DND-41 (cell line): Measurements from ENCODE around the gene MAGI1.

Experiments
- ATAC-seq: fragments of 200-7000 bp; cut with Tn5 transposase; 3 replicates; pipeline ENCODE4 v1.9.1; 2021; ENCODE audit warnings: low read depth; ENCODE audit not compliant: insufficient read depth
- DNase-seq: peaks from one replicate; pipeline ENCODE4 v3.0.0-alpha.2; 2020
- H2AFZ ChIP-seq: 2 replicates; pipeline ENCODE4 v1.6.0; 2012; ENCODE audit warnings: low read depth, low read length
- H3K27ac ChIP-seq: 2 replicates; pipeline ENCODE4 v1.5.1; 2012; ENCODE audit warnings: low read length, inconsistent platforms
- H3K27me3 ChIP-seq: fragments of 200-600 bp; sonication (generic); 2 replicates; pipeline ENCODE4 v1.6.0; 2012; ENCODE audit warnings: low read length, mild to moderate bottlenecking, inconsistent platforms; ENCODE audit not compliant: insufficient read depth, poor library complexity
- H3K36me3 ChIP-seq: 2 replicates; pipeline ENCODE4 v1.5.1; 2012; ENCODE audit warnings: low read length, inconsistent platforms; ENCODE audit not compliant: insufficient read depth
- H3K4me1 ChIP-seq: 2 replicates; pipeline ENCODE4 v1.5.1; 2012; ENCODE audit warnings: mild to moderate bottlenecking, low read length; ENCODE audit not compliant: insufficient read depth
- H3K4me2 ChIP-seq: 2 replicates; pipeline ENCODE4 v1.6.0; 2012; ENCODE audit warnings: mild to moderate bottlenecking, moderate library complexity, low read length, inconsistent platforms; ENCODE audit not compliant: insufficient read depth
- H3K4me3 ChIP-seq, 2 experiments: fragments of 200-600 bp in 1 of 2; shearing (Covaris generic) in 1 of 2; 2 replicates each; pipeline ENCODE4 v1.5.1; 2012 to 2016; ENCODE audit warnings: inconsistent platforms in 2 of 2, low read length in 2 of 2, mild to moderate bottlenecking in 2 of 2, low read depth in 1 of 2, moderate library complexity in 1 of 2
- H3K79me2 ChIP-seq: 2 replicates; pipeline ENCODE4 v1.6.0; 2012; ENCODE audit warnings: low read length, inconsistent platforms; ENCODE audit not compliant: insufficient read depth
- H3K9ac ChIP-seq: 2 replicates; pipeline ENCODE4 v1.6.0; 2012; ENCODE audit warnings: low read depth, mild to moderate bottlenecking, inconsistent platforms, low read length, moderate library complexity
- H3K9me3 ChIP-seq: 2 replicates; pipeline ENCODE4 v1.5.1; 2012; ENCODE audit warnings: low read length, moderate library complexity, mild to moderate bottlenecking, inconsistent platforms; ENCODE audit not compliant: insufficient read depth, severe bottlenecking
- H4K20me1 ChIP-seq: 2 replicates; pipeline ENCODE4 v1.6.0; 2012; ENCODE audit warnings: low read length; ENCODE audit not compliant: insufficient read depth
- CTCF ChIP-seq: IDR thresholded peaks from 2 replicates; pipeline ENCODE4 v1.5.1; 2012; ENCODE audit warnings: borderline replicate concordance, low read length, moderate library complexity, mild to moderate bottlenecking; ENCODE audit not compliant: poor library complexity, severe bottlenecking; ENCODE audit errors: extremely low read depth
- EZH2 ChIP-seq: IDR thresholded peaks from 3 replicates; pipeline ENCODE4 v1.6.1; 2012; ENCODE audit warnings: borderline replicate concordance, low read depth, mild to moderate bottlenecking, moderate library complexity, low read length, inconsistent platforms; ENCODE audit not compliant: severe bottlenecking

MAGI1 gene

GRCh38 chr3:65848024-65848423, 190.7 kb downstream of the MAGI1 start:
- H3K4me2 ChIP-seq: no peak overlapping the region
- ATAC-seq: no peak
- TF ChIP-seq EZH2: no peak
- TF ChIP-seq CTCF: no peak
- H3K4me1 ChIP-seq: no peaks in the 10 kb centered on the region
- no peak for DNase-seq
- no peak overlapping the region for H3K4me3 ChIP-seq
- no peak overlapping the region for H3K27ac ChIP-seq
- no peak overlapping the region for H3K9ac ChIP-seq
- H4K20me1 ChIP-seq: no peaks in the 10 kb centered on the region
- H3K79me2 ChIP-seq: no peaks in the 10 kb centered on the region
- no peaks in the 10 kb centered on the region for H3K36me3 ChIP-seq
- H3K9me3 ChIP-seq: no peaks in the 10 kb centered on the region
- H2AFZ ChIP-seq: no peak overlapping the region
- H3K27me3 ChIP-seq: no peaks in the 10 kb centered on the region

- no peak overlapping the region for H3K27ac ChIP-seq
- no peaks in the 10 kb centered on the region for H3K9me3 ChIP-seq
- no peaks in the 10 kb centered on the region for H4K20me1 ChIP-seq
- TF ChIP-seq CTCF (no peak), EZH2 (no peak)
- no peak overlapping the region for H2AFZ ChIP-seq
- DNase-seq (no peak), ATAC-seq (no peak)
- H3K4me1 ChIP-seq: no peaks in the 10 kb centered on the region
- no peaks in the 10 kb centered on the region for H3K27me3 ChIP-seq
- H3K4me3 ChIP-seq: no peak overlapping the region
- no peak overlapping the region for H3K9ac ChIP-seq
- H3K4me2 ChIP-seq: no peak overlapping the region
- no peaks in the 10 kb centered on the region for H3K36me3 ChIP-seq
- H3K79me2 ChIP-seq: no peaks in the 10 kb centered on the region
Observed at GRCh38 chr3:65846936-65847335, 191.8 kb downstream of the MAGI1 start.

GRCh38 chr3:65844370-65844769, 194.3 kb downstream of the MAGI1 start:
- Histone ChIP-seq H3K36me3 (no peaks in the 10 kb centered on the region), H4K20me1 (no peaks in the 10 kb centered on the region), H3K4me3 (no peak overlapping the region), H3K4me2 (no peak overlapping the region), H3K9ac (no peak overlapping the region), H3K79me2 (no peaks in the 10 kb centered on the region), H3K27me3 (no peaks in the 10 kb centered on the region), H3K27ac (no peak overlapping the region), H2AFZ (no peak overlapping the region), H3K9me3 (no peaks in the 10 kb centered on the region), H3K4me1 (no peaks in the 10 kb centered on the region)
- no peak for ATAC-seq
- DNase-seq: no peak
- TF ChIP-seq CTCF: no peak
- no peak for TF ChIP-seq EZH2

GRCh38 chr3:65843732-65844131, 195.0 kb downstream of the MAGI1 start:
- Histone ChIP-seq H3K36me3 (no peaks in the 10 kb centered on the region), H3K4me1 (no peaks in the 10 kb centered on the region), H3K27me3 (no peaks in the 10 kb centered on the region), H3K9ac (no peak overlapping the region), H2AFZ (no peak overlapping the region), H3K4me2 (no peak overlapping the region), H3K27ac (no peak overlapping the region), H3K4me3 (no peak overlapping the region), H3K9me3 (no peaks in the 10 kb centered on the region), H3K79me2 (no peaks in the 10 kb centered on the region), H4K20me1 (no peaks in the 10 kb centered on the region)
- ATAC-seq (no peak), DNase-seq (no peak)
- TF ChIP-seq CTCF: no peak
- no peak for TF ChIP-seq EZH2
